ENCODE measurements around the gene PCDHGB5.
"Not testable (repeated sequence)": the region's sequence is repeated elsewhere in the genome, so short reads cannot be mapped to it uniquely, and the experiment has no call there.

The PCDHGB5 gene

GRCh38 chr5:141397756-141398551, at the start of gene PCDHGB5:
PCDHGB5 (plus strand) TSS chr5:141397947; CDS start chr5:141398128, 181 bp downstream.
- DNase-seq (ENCODE audit: low read depth), result not testable (repeated sequence)

GRCh38 chr5:141349917-141350619, 47.7 kb upstream of the PCDHGB5 start, which contains the start of gene PCDHGB1:
PCDHGB1 (plus strand) TSS chr5:141350099; CDS start chr5:141350261, 162 bp downstream.
- DNase-seq (ENCODE audit: low read depth), result no peak

GRCh38 chr5:141351591-141351990, 46.2 kb upstream of the PCDHGB5 start:
- DNase-seq (ENCODE audit: low read depth), result no peak

- no peak for DNase-seq (ENCODE audit: low read depth)
Observed at GRCh38 chr5:141354900-141355469, 42.8 kb upstream of the PCDHGB5 start, which contains the start of gene PCDHGA4. PCDHGA4 (plus strand) TSS chr5:141355021; CDS start chr5:141355108, 87 bp downstream.

GRCh38 chr5:141355641-141356040, 42.1 kb upstream of the PCDHGB5 start:
- no peak for DNase-seq (ENCODE audit: low read depth)

- DNase-seq (ENCODE audit: low read depth), result no peak
Observed at GRCh38 chr5:141356133-141356532, 41.6 kb upstream of the PCDHGB5 start.

- no peak for DNase-seq (ENCODE audit: low read depth)
Observed at GRCh38 chr5:141356950-141357349, 40.8 kb upstream of the PCDHGB5 start.

- no peak for DNase-seq (ENCODE audit: low read depth)
Observed at GRCh38 chr5:141359790-141360426, 37.8 kb upstream of the PCDHGB5 start, which contains the start of gene PCDHGB2. PCDHGB2 (plus strand) TSS chr5:141359994; CDS start chr5:141360136, 142 bp downstream.

- no peak for DNase-seq (ENCODE audit: low read depth)
Observed at GRCh38 chr5:141360685-141361084, 37.1 kb upstream of the PCDHGB5 start.

GRCh38 chr5:141362719-141363118, 35.0 kb upstream of the PCDHGB5 start:
- DNase-seq (ENCODE audit: low read depth), result no peak

GRCh38 chr5:141363952-141364660, 33.6 kb upstream of the PCDHGB5 start, which contains the start of gene PCDHGA5:
PCDHGA5 (plus strand) TSS chr5:141364162; CDS start chr5:141364331, 169 bp downstream.
- no peak for DNase-seq (ENCODE audit: low read depth)

GRCh38 chr5:141366016-141366896, 31.5 kb upstream of the PCDHGB5 start:
- no peak for DNase-seq (ENCODE audit: low read depth)

- no peak for DNase-seq (ENCODE audit: low read depth)
Observed at GRCh38 chr5:141369994-141370848, 27.5 kb upstream of the PCDHGB5 start, which contains the start of gene PCDHGB3. PCDHGB3 (plus strand) TSS chr5:141370242; CDS start chr5:141370395, 153 bp downstream.

GRCh38 chr5:141371572-141372475, 25.9 kb upstream of the PCDHGB5 start:
- no peak for DNase-seq (ENCODE audit: low read depth)

GRCh38 chr5:141373673-141374317, 24.0 kb upstream of the PCDHGB5 start, which contains the start of gene PCDHGA6:
PCDHGA6 (plus strand) TSS chr5:141373891; CDS start chr5:141374084, 193 bp downstream.
- no peak for DNase-seq (ENCODE audit: low read depth)

GRCh38 chr5:141374627-141375026, 23.1 kb upstream of the PCDHGB5 start:
- no peak for DNase-seq (ENCODE audit: low read depth)

GRCh38 chr5:141375444-141376155, 22.1 kb upstream of the PCDHGB5 start:
- DNase-seq (ENCODE audit: low read depth), result not testable (repeated sequence)
